Mesenchymal stem cell (in vitro differentiated cells and primary cell): ENCODE results near the gene SHH.

Experiments used
- DNase-seq: peaks from one replicate; pipeline ENCODE4 v3.0.0-alpha.2; 2013
- H2AFZ ChIP-seq: one replicate; pipeline ENCODE4 v1.6.1; 2013; ENCODE audit warnings: low read depth, mild to moderate bottlenecking, control low read depth, inconsistent platforms, low read length, moderate library complexity
- H2AK5ac ChIP-seq: 2 replicates; pipeline ENCODE4 v1.6.1; 2013; ENCODE audit warnings: low read length, moderate library complexity, mild to moderate bottlenecking, inconsistent platforms; ENCODE audit not compliant: severe bottlenecking
- H2BK120ac ChIP-seq: one replicate; pipeline ENCODE4 v1.6.1; 2013; ENCODE audit warnings: low read depth, mild to moderate bottlenecking, inconsistent platforms, low read length, moderate library complexity
- H2BK12ac ChIP-seq, 2 experiments: one replicate each; pipeline ENCODE4 v1.6.1; 2013; ENCODE audit warnings: inconsistent platforms in 2 of 2, low read length in 2 of 2, mild to moderate bottlenecking in 2 of 2, moderate library complexity in 2 of 2, control low read depth in 1 of 2
- H2BK15ac ChIP-seq: one replicate; pipeline ENCODE4 v1.6.1; 2013; ENCODE audit warnings: mild to moderate bottlenecking, low read depth, inconsistent platforms; ENCODE audit not compliant: poor library complexity, severe bottlenecking
- H2BK5ac ChIP-seq: 2 replicates; pipeline ENCODE4 v1.6.1; 2013; ENCODE audit warnings: low read depth, mild to moderate bottlenecking, low read length, control low read depth, inconsistent platforms; ENCODE audit not compliant: poor library complexity, severe bottlenecking
- H3K14ac ChIP-seq, 2 experiments: one replicate each; pipeline ENCODE4 v1.6.1; 2013; ENCODE audit warnings: inconsistent platforms in 2 of 2, low read length in 2 of 2, control low read depth in 1 of 2, mild to moderate bottlenecking in 1 of 2, moderate library complexity in 1 of 2
- H3K18ac ChIP-seq, 2 experiments: one replicate each; pipeline ENCODE4 v1.6.1; 2013; ENCODE audit warnings: inconsistent platforms in 2 of 2, low read length in 2 of 2, control low read depth in 1 of 2, low read depth in 1 of 2, mild to moderate bottlenecking in 1 of 2
- H3K23ac ChIP-seq, 2 experiments: one replicate each; pipeline ENCODE4 v1.6.1; 2013; ENCODE audit warnings: inconsistent platforms in 2 of 2, low read length in 2 of 2, mild to moderate bottlenecking in 2 of 2, moderate library complexity in 2 of 2, control low read depth in 1 of 2
- H3K27ac ChIP-seq: 2 replicates; pipeline ENCODE4 v1.5.1; 2013; ENCODE audit warnings: mild to moderate bottlenecking, moderate library complexity, low read length, control low read depth, inconsistent platforms; ENCODE audit not compliant: poor library complexity, severe bottlenecking
- H3K27me3 ChIP-seq, 2 experiments: 2 replicates each; pipeline versions ENCODE4 v1.6.1 to v1.7.0; 2013; ENCODE audit warnings: low read length in 2 of 2, mild to moderate bottlenecking in 2 of 2, moderate library complexity in 2 of 2, control low read depth in 1 of 2, inconsistent platforms in 1 of 2; ENCODE audit not compliant: control insufficient read depth in 1 of 2, insufficient read depth in 1 of 2
- H3K36me3 ChIP-seq, 2 experiments: 2 replicates each; pipeline versions ENCODE4 v1.6.1 to v1.7.0; 2013; ENCODE audit warnings: low read length in 2 of 2, control low read depth in 1 of 2, inconsistent platforms in 1 of 2, low read depth in 1 of 2, mild to moderate bottlenecking in 1 of 2; ENCODE audit not compliant: insufficient read depth in 2 of 2, control insufficient read depth in 1 of 2
- H3K4ac ChIP-seq, 2 experiments: one replicate each; pipeline ENCODE4 v1.6.1; 2013; ENCODE audit warnings: inconsistent platforms in 2 of 2, low read length in 2 of 2, mild to moderate bottlenecking in 2 of 2, moderate library complexity in 2 of 2, control low read depth in 1 of 2, low read depth in 1 of 2
- H3K4me1 ChIP-seq: 2 replicates; pipeline ENCODE4 v1.6.1; 2013; ENCODE audit warnings: low read depth, low read length, control low read depth; ENCODE audit not compliant: control insufficient read depth, insufficient read depth
- H3K4me2 ChIP-seq: 2 replicates; pipeline ENCODE4 v1.6.1; 2013; ENCODE audit warnings: low read length, mild to moderate bottlenecking, inconsistent platforms; ENCODE audit not compliant: poor library complexity, severe bottlenecking
- H3K4me3 ChIP-seq, 2 experiments: 2 replicates each; pipeline versions ENCODE4 v1.5.1 to v1.7.0; 2013; ENCODE audit warnings: low read length in 2 of 2, mild to moderate bottlenecking in 2 of 2, control low read depth in 1 of 2, low read depth in 1 of 2; ENCODE audit not compliant: insufficient read depth in 1 of 2
- H3K79me1 ChIP-seq: replicated peaks from 2 replicates; pipeline ENCODE4 v1.6.1; 2013; ENCODE audit warnings: mild to moderate bottlenecking, control low read depth, low read length, inconsistent platforms; ENCODE audit not compliant: poor library complexity, severe bottlenecking
- H3K9ac ChIP-seq: 2 replicates; pipeline ENCODE4 v1.7.0; 2013; ENCODE audit warnings: mild to moderate bottlenecking, low read length, moderate library complexity
- H3K9me3 ChIP-seq: 2 replicates; pipeline ENCODE4 v1.7.0; 2013; ENCODE audit warnings: mild to moderate bottlenecking, low read length; ENCODE audit not compliant: control insufficient read depth
- H4K8ac ChIP-seq: one replicate; pipeline ENCODE4 v1.6.1; 2013; ENCODE audit warnings: inconsistent platforms, mild to moderate bottlenecking, low read length, moderate library complexity
- H4K91ac ChIP-seq: one replicate; pipeline ENCODE4 v1.6.1; 2013; ENCODE audit warnings: mild to moderate bottlenecking, low read length, inconsistent platforms
- WGBS: methylation state at CpG from one replicate; pipeline ENCODE4 v1.1.7; 2013; ENCODE audit warnings: mixed read lengths; 5-methylcytosine and 5-hydroxymethylcytosine counted together

The SHH gene

DNA sequence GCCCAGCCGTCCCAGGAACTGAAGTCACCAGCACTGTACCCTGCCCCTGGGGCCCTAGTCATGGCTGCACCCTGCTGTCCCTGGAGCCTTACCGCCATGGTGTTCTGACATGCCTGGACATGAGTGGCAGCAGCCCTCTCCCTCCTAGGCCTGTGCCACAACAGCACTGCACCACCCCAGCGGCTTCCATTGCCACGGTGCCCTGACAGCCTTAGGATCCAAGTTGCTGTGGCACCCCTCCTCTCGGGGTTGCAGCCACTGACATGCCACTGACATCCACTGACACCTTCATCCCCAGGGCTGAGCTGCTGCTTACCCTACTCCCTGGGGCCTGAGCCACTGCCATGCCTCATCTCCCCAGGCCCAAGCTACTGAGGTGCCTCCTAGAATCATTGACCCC lies 39.6 kb upstream of the SHH start:
- no peak overlapping the region for H3K27ac ChIP-seq
- H2AK5ac ChIP-seq: no peak overlapping the region
- peaks cover 5% of the 10 kb centered on the region for H3K4me1 ChIP-seq
- no peak overlapping the region for H3K14ac ChIP-seq
- H3K23ac ChIP-seq: no peak overlapping the region
- H2BK12ac ChIP-seq: no peak overlapping the region
- H2AFZ ChIP-seq: no peak overlapping the region
- WGBS: 71% methylated on average over 5 of the region's 5 CpGs
- no peak overlapping the region for H3K4me3 ChIP-seq
- peaks cover 0 to 3% of the 10 kb centered on the region in 2 experiments for H3K36me3 ChIP-seq
- peaks cover 3% of the 10 kb centered on the region for H3K9me3 ChIP-seq
- H3K4ac ChIP-seq: no peak overlapping the region
- no peak overlapping the region for H3K9ac ChIP-seq
- no peak overlapping the region for H4K8ac ChIP-seq
- H2BK15ac ChIP-seq: no peak overlapping the region
- no peaks in the 10 kb centered on the region for H3K79me1 ChIP-seq
- no peak overlapping the region for H4K91ac ChIP-seq
- H3K27me3 ChIP-seq: peaks cover 8 to 13% of the 10 kb centered on the region in 2 experiments
- H3K4me2 ChIP-seq: no peak overlapping the region
- no peak overlapping the region for H3K18ac ChIP-seq
- DNase-seq: no peak
- H2BK120ac ChIP-seq: no peak overlapping the region
- no peak overlapping the region for H2BK5ac ChIP-seq

- H3K4me2 ChIP-seq: no peak overlapping the region
- no peak overlapping the region for H3K4ac ChIP-seq
- 77% methylated on average over 20 of the region's 22 CpGs for WGBS
- H2AFZ ChIP-seq: no peak overlapping the region
- no peaks in the 10 kb centered on the region for H3K79me1 ChIP-seq
- no peak overlapping the region for H2BK120ac ChIP-seq
- H3K4me1 ChIP-seq: peaks cover 2% of the 10 kb centered on the region
- peaks cover 7 to 13% of the 10 kb centered on the region in 2 experiments for H3K27me3 ChIP-seq
- DNase-seq: no peak
- peaks cover 3% of the 10 kb centered on the region for H3K9me3 ChIP-seq
- H3K18ac ChIP-seq: no peak overlapping the region
- no peak overlapping the region for H3K27ac ChIP-seq
- no peak overlapping the region for H2BK12ac ChIP-seq
- no peak overlapping the region for H2BK5ac ChIP-seq
- no peak overlapping the region for H3K9ac ChIP-seq
- H3K14ac ChIP-seq: no peak overlapping the region
- H4K91ac ChIP-seq: no peak overlapping the region
- no peak overlapping the region for H3K23ac ChIP-seq
- no peak overlapping the region for H2AK5ac ChIP-seq
- H3K36me3 ChIP-seq: peaks cover 0 to 3% of the 10 kb centered on the region in 2 experiments
- H4K8ac ChIP-seq: no peak overlapping the region
- no peak overlapping the region for H2BK15ac ChIP-seq
- H3K4me3 ChIP-seq: no peak overlapping the region
Measured at GRCh38 chr7:155850766-155851678, 38.8 kb upstream of the SHH start.

DNA sequence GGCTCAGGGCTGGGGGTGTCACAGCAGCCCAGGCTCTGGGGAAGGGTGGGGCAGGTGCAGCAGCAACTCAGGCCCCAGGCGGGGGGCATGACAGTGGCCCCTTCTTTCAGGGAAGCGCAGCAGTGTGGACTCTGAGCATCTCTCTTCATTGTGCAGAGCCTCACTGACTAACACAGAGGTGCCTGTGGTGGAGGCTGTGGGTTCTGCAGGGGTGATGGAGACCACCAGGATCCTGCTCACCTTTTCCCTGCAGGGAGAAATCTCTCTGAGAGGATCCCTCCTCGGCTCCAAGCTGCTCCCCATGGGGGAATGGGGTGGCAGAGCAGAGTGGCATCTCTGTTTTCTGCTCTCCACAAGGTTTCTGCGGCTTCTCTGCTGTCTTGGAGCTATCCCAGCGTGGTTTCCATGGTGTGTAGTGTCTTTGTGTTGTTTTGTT lies 37.8 kb upstream of the SHH start:
- no peak for DNase-seq
- Histone ChIP-seq H3K23ac (no peak overlapping the region), H3K4me2 (no peak overlapping the region), H3K9ac (no peak overlapping the region), H3K18ac (no peak overlapping the region), H3K4me3 (no peak overlapping the region), H3K79me1 (no peaks in the 10 kb centered on the region), H3K27ac (no peak overlapping the region), H3K14ac (no peak overlapping the region), H4K91ac (no peak overlapping the region), H2BK120ac (no peak overlapping the region), H2AFZ (no peak overlapping the region), H3K4me1 (peaks cover 2% of the 10 kb centered on the region), H3K36me3 (peaks cover 0 to 3% of the 10 kb centered on the region in 2 experiments), H3K4ac (no peak overlapping the region), H4K8ac (no peak overlapping the region), H3K27me3 (peaks cover 7 to 13% of the 10 kb centered on the region in 2 experiments), H3K9me3 (peaks cover 3% of the 10 kb centered on the region), H2AK5ac (no peak overlapping the region), H2BK12ac (no peak overlapping the region), H2BK5ac (no peak overlapping the region), H2BK15ac (no peak overlapping the region)
- 56% methylated on average over 5 of the region's 5 CpGs for WGBS
